ENCODE results near the gene DAZAP2.

The DAZAP2 gene

GRCh38 chr12:51209259-51209658 lies 29.4 kb upstream of the DAZAP2 start:
- no peak overlapping the region for H3K4me3 ChIP-seq (ENCODE audit: low read length)
- H3K4me1 ChIP-seq (ENCODE audit: low read length) = no peaks in the 10 kb centered on the region
- no peak overlapping the region for H3K4me2 ChIP-seq (ENCODE audit: low read depth, low read length)
- no peaks in the 10 kb centered on the region for H3K9me3 ChIP-seq (replicated peaks; ENCODE audit: insufficient read depth, low read length)
- no peaks in the 10 kb centered on the region for H3K36me3 ChIP-seq (replicated peaks; ENCODE audit: insufficient read depth, low read length)
- no peak overlapping the region for H3K27ac ChIP-seq (ENCODE audit: low read length)
- DNase-seq = no peak
- no peak overlapping the region for H3K9ac ChIP-seq (ENCODE audit: low read length)
- H2AFZ ChIP-seq (ENCODE audit: low read length) = no peak overlapping the region
- no peaks in the 10 kb centered on the region for H3K79me2 ChIP-seq (ENCODE audit: low read length)
- H3K27me3 ChIP-seq (replicated peaks; ENCODE audit: insufficient read depth, low read length) = no peaks in the 10 kb centered on the region
- H3F3A ChIP-seq (ENCODE audit: insufficient read depth, low read length) = no peaks in the 10 kb centered on the region
- TF ChIP-seq EZH2phosphoT487 (IDR thresholded peaks at IDR 0.05; ENCODE audit: low read length) = no peak
- TF ChIP-seq, protein P1, sequence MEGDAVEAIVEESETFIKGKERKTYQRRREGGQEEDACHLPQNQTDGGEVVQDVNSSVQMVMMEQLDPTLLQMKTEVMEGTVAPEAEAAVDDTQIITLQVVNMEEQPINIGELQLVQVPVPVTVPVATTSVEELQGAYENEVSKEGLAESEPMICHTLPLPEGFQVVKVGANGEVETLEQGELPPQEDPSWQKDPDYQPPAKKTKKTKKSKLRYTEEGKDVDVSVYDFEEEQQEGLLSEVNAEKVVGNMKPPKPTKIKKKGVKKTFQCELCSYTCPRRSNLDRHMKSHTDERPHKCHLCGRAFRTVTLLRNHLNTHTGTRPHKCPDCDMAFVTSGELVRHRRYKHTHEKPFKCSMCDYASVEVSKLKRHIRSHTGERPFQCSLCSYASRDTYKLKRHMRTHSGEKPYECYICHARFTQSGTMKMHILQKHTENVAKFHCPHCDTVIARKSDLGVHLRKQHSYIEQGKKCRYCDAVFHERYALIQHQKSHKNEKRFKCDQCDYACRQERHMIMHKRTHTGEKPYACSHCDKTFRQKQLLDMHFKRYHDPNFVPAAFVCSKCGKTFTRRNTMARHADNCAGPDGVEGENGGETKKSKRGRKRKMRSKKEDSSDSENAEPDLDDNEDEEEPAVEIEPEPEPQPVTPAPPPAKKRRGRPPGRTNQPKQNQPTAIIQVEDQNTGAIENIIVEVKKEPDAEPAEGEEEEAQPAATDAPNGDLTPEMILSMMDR (IDR thresholded peaks at IDR 0.05; ENCODE audit: low read length) = no peak
- no peak for TF ChIP-seq EZH2 (optimal IDR thresholded peaks at IDR 0.05; ENCODE audit: low read depth, low read length)
- no peaks in the 10 kb centered on the region for H4K20me1 ChIP-seq (ENCODE audit: insufficient read depth, low read length)
- no peaks in the 10 kb centered on the region for H3K9me2 ChIP-seq (replicated peaks; ENCODE audit: insufficient read depth, low read length)

DNA sequence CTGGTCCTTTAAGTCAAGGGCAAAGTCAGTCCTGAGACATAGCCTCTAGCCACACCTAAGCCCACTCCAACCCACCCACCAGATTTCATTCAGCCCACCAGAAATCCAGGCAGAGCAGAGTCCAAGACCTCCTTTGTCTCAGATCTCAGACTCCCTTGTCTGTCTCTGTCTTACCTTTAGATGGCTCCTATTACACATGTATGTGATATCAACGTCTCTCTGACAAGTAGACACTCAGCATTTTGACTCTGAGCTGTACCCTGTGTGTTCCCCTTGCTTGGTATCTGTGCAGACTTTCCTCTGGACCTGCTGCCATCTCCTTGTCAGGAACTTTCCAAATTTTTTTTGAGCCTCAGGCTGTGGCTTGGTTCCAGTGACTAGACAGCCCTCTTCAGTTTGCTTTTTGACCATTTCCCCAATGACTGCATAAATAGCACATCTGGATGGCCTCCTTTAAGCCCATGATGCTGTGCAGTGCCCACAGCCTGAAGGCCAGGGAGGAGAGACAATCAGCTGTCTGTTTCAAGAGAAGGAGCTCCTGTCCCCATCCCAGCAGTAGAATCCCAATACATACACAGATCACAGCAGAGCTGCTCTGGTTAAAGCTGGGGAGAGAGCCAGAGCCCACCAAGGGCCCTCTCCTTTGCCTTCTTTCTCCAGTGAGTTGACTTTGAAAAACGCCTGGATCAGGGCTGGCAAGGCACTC lies 27.8 kb upstream of the DAZAP2 start:
- H3K4me1 ChIP-seq (ENCODE audit: low read length) = no peaks in the 10 kb centered on the region
- no peaks in the 10 kb centered on the region for H3K79me2 ChIP-seq (ENCODE audit: low read length)
- H3K27me3 ChIP-seq (replicated peaks; ENCODE audit: insufficient read depth, low read length) = no peaks in the 10 kb centered on the region
- no peaks in the 10 kb centered on the region for H3K9me2 ChIP-seq (replicated peaks; ENCODE audit: insufficient read depth, low read length)
- H3K9ac ChIP-seq (ENCODE audit: low read length) = no peak overlapping the region
- TF ChIP-seq, protein P1 (IDR thresholded peaks at IDR 0.05; ENCODE audit: low read length) = no peak
- no peak for TF ChIP-seq EZH2phosphoT487 (IDR thresholded peaks at IDR 0.05; ENCODE audit: low read length)
- no peak for TF ChIP-seq EZH2 (optimal IDR thresholded peaks at IDR 0.05; ENCODE audit: low read depth, low read length)
- no peaks in the 10 kb centered on the region for H3K36me3 ChIP-seq (replicated peaks; ENCODE audit: insufficient read depth, low read length)
- no peaks in the 10 kb centered on the region for H4K20me1 ChIP-seq (ENCODE audit: insufficient read depth, low read length)
- 0 out of 2 replicates have a peak, but pooled peaks cover 2% of the 10 kb centered on the region for H3F3A ChIP-seq (ENCODE audit: insufficient read depth, low read length)
- H3K4me2 ChIP-seq (ENCODE audit: low read depth, low read length) = no peak overlapping the region
- H3K9me3 ChIP-seq (replicated peaks; ENCODE audit: insufficient read depth, low read length) = no peaks in the 10 kb centered on the region
- H3K4me3 ChIP-seq (ENCODE audit: low read length) = no peak overlapping the region
- H3K27ac ChIP-seq (ENCODE audit: low read length) = no peak overlapping the region
- no peak for DNase-seq
- no peak overlapping the region for H2AFZ ChIP-seq (ENCODE audit: low read length)

DNA sequence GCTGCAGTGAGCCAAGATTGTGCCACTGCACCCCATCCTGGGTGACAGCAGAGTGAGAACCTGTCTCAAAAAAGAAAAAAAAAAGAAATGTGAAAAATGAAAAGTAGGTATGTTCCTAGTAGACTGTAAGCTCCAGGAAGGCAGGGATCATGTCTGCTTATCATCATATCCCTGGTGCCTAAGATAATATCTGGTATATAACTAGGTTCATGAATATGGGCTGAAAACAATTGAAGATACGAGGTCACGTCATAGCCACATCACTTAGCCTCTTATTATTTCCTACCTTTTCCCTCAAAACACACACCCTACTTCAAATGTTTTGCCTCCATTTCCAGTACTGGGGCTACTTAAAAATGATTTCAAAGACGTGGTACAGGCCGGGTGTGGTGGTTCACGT lies 23.7 kb upstream of the DAZAP2 start:
- no peaks in the 10 kb centered on the region for H3K36me3 ChIP-seq (replicated peaks; ENCODE audit: insufficient read depth, low read length)
- 0 out of 2 replicates have a peak, but pooled peaks cover 5% of the 10 kb centered on the region for H3K4me1 ChIP-seq (ENCODE audit: low read length)
- H3K4me2 ChIP-seq (ENCODE audit: low read depth, low read length) = no peak overlapping the region
- no peaks in the 10 kb centered on the region for H4K20me1 ChIP-seq (ENCODE audit: insufficient read depth, low read length)
- H3K27me3 ChIP-seq (replicated peaks; ENCODE audit: insufficient read depth, low read length) = no peaks in the 10 kb centered on the region
- H3K9me3 ChIP-seq (replicated peaks; ENCODE audit: insufficient read depth, low read length) = no peaks in the 10 kb centered on the region
- DNase-seq = no peak
- no peak for TF ChIP-seq EZH2phosphoT487 (IDR thresholded peaks at IDR 0.05; ENCODE audit: low read length)
- TF ChIP-seq EZH2 (optimal IDR thresholded peaks at IDR 0.05; ENCODE audit: low read depth, low read length) = no peak
- TF ChIP-seq, protein P1 (IDR thresholded peaks at IDR 0.05; ENCODE audit: low read length) = no peak
- H3K9ac ChIP-seq (ENCODE audit: low read length) = no peak overlapping the region
- peaks cover 14% of the 10 kb centered on the region for H3F3A ChIP-seq (ENCODE audit: insufficient read depth, low read length)
- H3K9me2 ChIP-seq (replicated peaks; ENCODE audit: insufficient read depth, low read length) = no peaks in the 10 kb centered on the region
- H3K79me2 ChIP-seq (ENCODE audit: low read length) = no peaks in the 10 kb centered on the region
- H2AFZ ChIP-seq (ENCODE audit: low read length) = no peak overlapping the region
- no peak overlapping the region for H3K4me3 ChIP-seq (ENCODE audit: low read length)
- H3K27ac ChIP-seq (ENCODE audit: low read length) = no peak overlapping the region
